PFSK-1 (cell line): Measurements from ENCODE around the gene WDR64.

ENCODE experiments used
- FOXP2 ChIP-seq: optimal IDR thresholded peaks from 2 replicates; pipeline ENCODE3; 2011; ENCODE audit warnings: borderline replicate concordance, control low read depth, inconsistent platforms; ENCODE audit not compliant: insufficient read depth; ENCODE audit errors: extremely low read length, extremely low read depth
- POLR2AphosphoS5 ChIP-seq: IDR thresholded peaks from 2 replicates; pipeline ENCODE4 v1.6.1; 2012; ENCODE audit warnings: low read depth, mild to moderate bottlenecking, control low read depth, low read length, moderate library complexity
- SIN3A ChIP-seq: IDR thresholded peaks from 2 replicates; pipeline ENCODE4 v1.6.1; 2012; ENCODE audit warnings: mild to moderate bottlenecking, low read length, moderate library complexity, borderline replicate concordance; ENCODE audit not compliant: insufficient read depth
- TAF1 ChIP-seq: IDR thresholded peaks from 2 replicates; pipeline ENCODE4 v1.6.1; 2012; ENCODE audit warnings: low read length, control low read depth, borderline replicate concordance; ENCODE audit not compliant: insufficient read depth
- TF ChIP-seq, protein P1 (sequence below), 2 experiments: IDR thresholded peaks; 2 replicates each; pipeline versions ENCODE4 v1.6.1 to v1.8.0; 2011 to 2012; ENCODE audit warnings: low read depth in 2 of 2, low read length in 2 of 2, control low read depth in 1 of 2, inconsistent platforms in 1 of 2, mild to moderate bottlenecking in 1 of 2, moderate library complexity in 1 of 2; ENCODE audit not compliant: insufficient read depth in 1 of 2

Gene WDR64

DNA sequence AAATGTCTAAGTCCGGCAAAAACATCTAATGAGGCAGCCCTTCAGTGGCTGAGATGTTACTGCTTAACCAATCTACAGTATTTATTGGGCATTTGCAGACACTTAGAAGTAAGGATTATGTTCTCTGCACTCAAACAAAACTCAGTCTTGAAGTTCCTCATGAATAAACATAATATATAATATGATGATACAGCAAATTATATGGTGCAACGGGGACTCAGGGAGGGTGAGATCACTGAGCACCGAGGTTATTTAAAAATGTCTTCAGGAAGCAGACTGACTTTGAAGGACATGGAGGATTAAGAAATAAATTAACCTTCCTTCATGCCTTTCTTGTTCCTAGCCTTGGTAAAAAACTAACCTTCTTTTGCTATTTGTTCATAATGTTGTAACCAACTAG, 27.9 kb downstream of the WDR64 start:
- no peak for TF ChIP-seq POLR2AphosphoS5
- TF ChIP-seq SIN3A, result no peak
- TF ChIP-seq, protein P1, sequence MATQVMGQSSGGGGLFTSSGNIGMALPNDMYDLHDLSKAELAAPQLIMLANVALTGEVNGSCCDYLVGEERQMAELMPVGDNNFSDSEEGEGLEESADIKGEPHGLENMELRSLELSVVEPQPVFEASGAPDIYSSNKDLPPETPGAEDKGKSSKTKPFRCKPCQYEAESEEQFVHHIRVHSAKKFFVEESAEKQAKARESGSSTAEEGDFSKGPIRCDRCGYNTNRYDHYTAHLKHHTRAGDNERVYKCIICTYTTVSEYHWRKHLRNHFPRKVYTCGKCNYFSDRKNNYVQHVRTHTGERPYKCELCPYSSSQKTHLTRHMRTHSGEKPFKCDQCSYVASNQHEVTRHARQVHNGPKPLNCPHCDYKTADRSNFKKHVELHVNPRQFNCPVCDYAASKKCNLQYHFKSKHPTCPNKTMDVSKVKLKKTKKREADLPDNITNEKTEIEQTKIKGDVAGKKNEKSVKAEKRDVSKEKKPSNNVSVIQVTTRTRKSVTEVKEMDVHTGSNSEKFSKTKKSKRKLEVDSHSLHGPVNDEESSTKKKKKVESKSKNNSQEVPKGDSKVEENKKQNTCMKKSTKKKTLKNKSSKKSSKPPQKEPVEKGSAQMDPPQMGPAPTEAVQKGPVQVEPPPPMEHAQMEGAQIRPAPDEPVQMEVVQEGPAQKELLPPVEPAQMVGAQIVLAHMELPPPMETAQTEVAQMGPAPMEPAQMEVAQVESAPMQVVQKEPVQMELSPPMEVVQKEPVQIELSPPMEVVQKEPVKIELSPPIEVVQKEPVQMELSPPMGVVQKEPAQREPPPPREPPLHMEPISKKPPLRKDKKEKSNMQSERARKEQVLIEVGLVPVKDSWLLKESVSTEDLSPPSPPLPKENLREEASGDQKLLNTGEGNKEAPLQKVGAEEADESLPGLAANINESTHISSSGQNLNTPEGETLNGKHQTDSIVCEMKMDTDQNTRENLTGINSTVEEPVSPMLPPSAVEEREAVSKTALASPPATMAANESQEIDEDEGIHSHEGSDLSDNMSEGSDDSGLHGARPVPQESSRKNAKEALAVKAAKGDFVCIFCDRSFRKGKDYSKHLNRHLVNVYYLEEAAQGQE (IDR thresholded peaks at IDR 0.05; ENCODE audit: insufficient read depth in 1 of 2, low read depth in 2 of 2, low read length in 2 of 2), result no peak
- no peak for TF ChIP-seq FOXP2
- TF ChIP-seq TAF1, result no peak

DNA sequence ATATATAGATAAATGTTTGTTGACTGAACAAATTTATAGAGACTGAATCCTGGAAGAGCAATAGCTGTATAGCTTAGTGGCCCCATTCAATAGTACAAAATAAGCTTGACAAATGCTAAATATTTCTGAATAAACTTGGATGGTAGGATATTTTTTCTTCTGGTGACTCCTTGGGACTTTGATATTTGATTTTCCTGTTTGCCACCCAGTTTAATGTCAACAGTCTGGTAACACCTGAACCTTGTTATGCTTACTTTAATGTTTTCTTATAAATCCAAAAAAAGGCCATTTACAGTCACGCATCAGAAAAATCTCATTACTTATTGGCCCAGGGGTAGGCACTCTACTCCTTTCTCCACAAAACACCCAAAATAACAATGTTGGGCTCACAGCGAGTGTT, 30.8 kb downstream of the WDR64 start:
- TF ChIP-seq, protein P1 (IDR thresholded peaks at IDR 0.05; ENCODE audit: insufficient read depth in 1 of 2, low read depth in 2 of 2, low read length in 2 of 2), result no peak
- TF ChIP-seq POLR2AphosphoS5, result no peak
- no peak for TF ChIP-seq FOXP2
- TF ChIP-seq SIN3A, result no peak
- TF ChIP-seq TAF1, result no peak

DNA sequence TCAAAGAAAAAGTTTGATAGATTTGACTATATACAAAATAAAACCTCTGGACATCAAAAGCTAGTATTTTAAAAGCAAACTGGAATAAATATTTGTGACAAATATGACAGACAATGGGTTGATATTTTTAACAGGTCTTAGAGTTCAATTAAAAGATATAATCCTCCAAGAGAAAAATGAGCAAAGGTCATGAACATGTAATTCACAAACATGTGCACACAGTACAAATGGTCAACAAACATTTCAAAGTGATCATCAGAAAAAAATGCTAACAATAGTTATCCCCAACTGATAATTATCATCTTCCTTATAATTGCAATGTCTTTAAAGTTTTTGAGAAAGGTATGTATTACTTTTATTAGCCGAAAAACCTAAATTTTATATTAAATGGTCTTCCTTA, 32.0 kb downstream of the WDR64 start:
- no peak for TF ChIP-seq SIN3A
- no peak for TF ChIP-seq TAF1
- TF ChIP-seq, protein P1 (IDR thresholded peaks at IDR 0.05; ENCODE audit: insufficient read depth in 1 of 2, low read depth in 2 of 2, low read length in 2 of 2), result no peak
- no peak for TF ChIP-seq FOXP2
- no peak for TF ChIP-seq POLR2AphosphoS5

DNA sequence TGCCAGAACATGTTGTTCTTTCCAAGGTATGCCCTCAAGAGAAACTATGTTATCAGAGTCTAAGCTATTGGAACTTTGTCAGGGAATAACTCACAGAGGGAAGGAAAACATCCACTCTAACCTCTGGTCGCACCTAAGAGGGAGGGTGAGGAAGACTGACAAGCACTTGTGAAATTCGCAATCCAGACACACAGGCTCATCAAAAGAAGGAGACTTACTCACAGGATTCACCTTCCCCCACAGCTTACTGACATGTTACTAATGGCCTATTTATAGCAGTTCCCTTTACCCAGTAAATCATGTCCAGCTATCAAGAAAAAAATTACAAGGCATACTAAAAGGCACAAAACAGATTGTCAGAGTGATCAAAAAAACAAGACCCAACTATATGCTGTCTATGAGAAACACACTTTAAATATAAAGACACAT, 36.9 kb downstream of the WDR64 start:
- no peak for TF ChIP-seq SIN3A
- TF ChIP-seq, protein P1 (IDR thresholded peaks at IDR 0.05; ENCODE audit: insufficient read depth in 1 of 2, low read depth in 2 of 2, low read length in 2 of 2), result no peak
- no peak for TF ChIP-seq POLR2AphosphoS5
- no peak for TF ChIP-seq TAF1
- no peak for TF ChIP-seq FOXP2
